Measurements from ENCODE around the gene PAPLN. TPM values are rescaled to one million over a fixed set of nuclear protein-coding genes. Genes with fewer than 3 reads are reported as not detected.

PAPLN gene
- total RNA-seq, 2 donors from 2014 or later, result 5.1 to 6.7 TPM

- no peaks in the 10 kb centered on the region for H3K27me3 ChIP-seq
- H3K36me3 ChIP-seq, result no peaks in the 10 kb centered on the region
- no peak for DNase-seq (ENCODE audit: low spot score)
- H3K27ac ChIP-seq, result no peak overlapping the region
- no peaks in the 10 kb centered on the region for H3K9me3 ChIP-seq
- no peak for TF ChIP-seq CTCF (IDR thresholded peaks at IDR 0.05)
- no peak overlapping the region for H3K4me3 ChIP-seq
- no peaks in the 10 kb centered on the region for H3K4me1 ChIP-seq
Observed at GRCh38 chr14:73258845-73259611, 21.7 kb downstream of the PAPLN start.

DNA sequence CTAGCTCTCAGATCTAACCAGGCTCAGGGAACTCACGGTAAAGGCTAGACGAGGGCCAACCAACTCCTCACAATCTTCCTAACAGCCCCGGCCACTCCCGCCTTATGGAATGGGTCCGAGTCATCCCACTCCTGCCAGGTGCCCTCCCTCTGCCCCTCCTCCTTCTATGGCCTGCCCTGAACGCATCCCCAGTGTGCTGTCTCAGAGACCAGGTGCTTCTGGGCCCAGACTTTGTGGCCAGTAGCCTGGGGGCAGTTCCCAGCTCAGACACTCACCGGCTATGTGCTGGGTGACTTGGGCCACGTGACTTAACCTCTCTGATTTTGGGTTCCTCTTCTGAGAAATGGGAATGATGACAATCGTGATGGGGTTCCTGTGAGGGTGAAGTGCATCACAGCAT lies 22.5 kb downstream of the PAPLN start:
- H3K27ac ChIP-seq, result no peak overlapping the region

GRCh38 chr14:73260574-73260973 lies 23.3 kb downstream of the PAPLN start:
- Histone ChIP-seq H3K36me3 (no peaks in the 10 kb centered on the region), H3K4me1 (no peaks in the 10 kb centered on the region), H3K27me3 (no peaks in the 10 kb centered on the region), H3K9me3 (no peaks in the 10 kb centered on the region), H3K4me3 (no peak overlapping the region), H3K27ac (no peak overlapping the region)
- no peak for TF ChIP-seq CTCF (IDR thresholded peaks at IDR 0.05)
- DNase-seq (ENCODE audit: low spot score), result no peak

More for the DNA sequence above, 22.5 kb downstream of the PAPLN start:
- Histone ChIP-seq H3K4me3 (no peak overlapping the region), H3K4me1 (no peaks in the 10 kb centered on the region), H3K36me3 (no peaks in the 10 kb centered on the region), H3K9me3 (no peaks in the 10 kb centered on the region), H3K27me3 (no peaks in the 10 kb centered on the region)
- no peak for TF ChIP-seq CTCF (IDR thresholded peaks at IDR 0.05)
- no peak for DNase-seq (ENCODE audit: low spot score)

DNA sequence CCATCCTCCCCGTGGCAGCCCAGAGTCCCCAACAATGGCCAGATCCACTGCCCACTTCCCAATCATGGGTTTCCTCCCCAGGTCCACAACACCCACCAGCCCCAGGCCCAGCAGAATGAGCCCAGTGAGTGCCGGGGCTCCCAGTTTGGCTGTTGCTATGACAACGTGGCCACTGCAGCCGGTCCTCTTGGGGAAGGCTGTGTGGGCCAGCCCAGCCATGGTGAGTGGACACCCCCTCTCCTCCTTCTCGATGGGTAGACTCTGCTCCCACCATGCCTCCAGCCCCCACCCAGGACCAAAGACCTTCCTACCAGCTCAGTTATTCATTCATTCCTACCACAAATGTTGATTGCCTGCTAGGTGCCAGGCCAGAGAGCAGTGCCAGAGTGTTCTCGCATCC lies 23.8 kb downstream of the PAPLN start:
- Histone ChIP-seq H3K4me1 (no peaks in the 10 kb centered on the region), H3K27me3 (no peaks in the 10 kb centered on the region), H3K9me3 (no peaks in the 10 kb centered on the region), H3K4me3 (no peak overlapping the region), H3K27ac (no peak overlapping the region), H3K36me3 (no peaks in the 10 kb centered on the region)
- no peak for DNase-seq (ENCODE audit: low spot score)
- no peak for TF ChIP-seq CTCF (IDR thresholded peaks at IDR 0.05)

DNA sequence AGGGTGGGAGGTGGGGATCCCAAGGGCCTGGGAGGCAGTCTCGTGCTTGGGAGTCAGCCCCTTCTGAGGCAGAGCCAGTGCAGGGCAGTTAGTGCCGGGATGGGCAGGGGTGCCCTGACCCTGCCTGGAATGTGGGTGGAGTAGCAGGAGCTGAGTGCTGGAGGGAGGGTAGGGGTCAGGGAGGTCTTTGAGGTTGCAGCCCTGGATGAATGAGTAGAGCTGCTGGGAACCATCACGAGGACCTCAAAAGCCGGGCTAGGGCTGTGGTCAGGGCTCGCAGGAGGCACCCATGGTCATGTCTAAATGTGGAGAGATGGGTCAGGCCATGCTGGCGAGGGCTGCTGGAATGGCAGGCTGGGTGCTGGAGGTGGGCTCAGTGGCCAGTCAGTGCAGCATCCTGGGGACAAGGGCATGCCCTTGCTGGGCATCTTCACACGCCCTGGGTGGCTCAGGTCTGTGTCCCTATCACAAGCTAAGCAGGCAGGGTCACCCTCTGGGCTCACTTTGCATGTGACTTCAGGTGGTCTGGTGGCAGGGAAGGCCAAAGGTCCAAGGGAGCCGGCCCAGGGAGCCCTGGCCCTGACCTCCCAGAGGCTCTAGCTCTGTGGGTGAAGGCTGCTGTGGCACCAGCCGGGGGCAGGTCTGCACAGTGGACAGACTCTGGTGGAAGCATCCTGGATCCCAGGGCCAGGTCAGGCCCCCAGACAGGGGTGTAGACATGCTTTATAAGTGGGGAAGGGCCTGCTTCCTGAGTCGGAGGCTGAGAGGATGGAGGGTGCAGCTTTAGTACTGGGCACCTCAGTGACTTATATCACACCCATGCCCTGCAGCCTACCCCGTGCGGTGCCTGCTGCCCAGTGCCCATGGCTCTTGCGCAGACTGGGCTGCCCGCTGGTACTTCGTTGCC lies 24.5 kb downstream of the PAPLN start:
- DNase-seq (ENCODE audit: low spot score), result no peak
- Histone ChIP-seq H3K4me3 (no peak overlapping the region), H3K36me3 (no peaks in the 10 kb centered on the region), H3K27me3 (no peaks in the 10 kb centered on the region), H3K4me1 (no peaks in the 10 kb centered on the region), H3K9me3 (no peaks in the 10 kb centered on the region), H3K27ac (no peak overlapping the region)
- no peak for TF ChIP-seq CTCF (IDR thresholded peaks at IDR 0.05)
